Tongue (tissue), 2 donors: ENCODE data around the gene RAB37. TPM values are rescaled to one million over a fixed set of nuclear protein-coding genes. Genes with fewer than 3 reads are reported as not detected.

Source experiments
- DNase-seq: peaks from one replicate; pipeline ENCODE4 v3.0.0-alpha.2; 2015
- total RNA-seq: library from RNA; depleted of rRNA; stranded (reverse); fragments of >200 nt; gene quantifications from one replicate; pipeline ENCODE4 v1.2.3, GENCODE V29; 2014

RAB37 gene
- total RNA-seq, 1 donor from 2014 or later = 1.9 TPM

GRCh38 chr17:74744714-74745547 lies 7.9 kb downstream of the RAB37 start:
- DNase-seq = peak; percentile 73

DNA sequence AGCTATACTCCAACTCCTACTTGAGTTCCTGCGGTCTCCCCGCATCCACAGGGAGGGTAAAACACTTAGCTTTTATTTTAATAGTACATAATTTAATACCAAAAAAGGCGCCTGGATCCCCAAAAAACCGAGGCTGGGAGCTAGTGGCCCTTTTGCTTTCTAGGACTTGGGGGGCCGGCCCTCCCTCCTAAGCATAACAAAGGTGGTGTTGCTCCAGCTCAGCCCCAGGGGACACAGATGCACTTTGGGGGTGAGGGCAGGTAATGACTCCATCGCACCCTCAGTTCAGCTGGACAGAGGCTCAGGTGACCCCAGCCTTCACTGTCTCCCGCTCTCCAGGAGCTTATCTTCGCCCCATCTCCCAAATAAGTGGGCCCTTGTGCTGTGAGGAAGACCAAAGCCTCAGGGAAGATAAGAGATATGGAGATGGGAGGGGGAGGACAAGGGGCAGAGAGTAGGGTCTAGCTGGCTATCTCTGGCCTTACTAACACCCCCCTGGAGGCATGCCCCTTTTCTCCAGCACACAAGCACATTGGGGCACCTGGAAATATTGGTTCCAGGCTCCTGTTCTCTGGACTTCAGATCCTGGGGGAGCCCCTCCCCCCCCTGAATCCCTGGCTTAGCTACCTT lies 8.6 kb downstream of the RAB37 start:
- DNase-seq = no peak

- no peak for DNase-seq
Observed at GRCh38 chr17:74746376-74746775, 9.3 kb downstream of the RAB37 start.

DNA sequence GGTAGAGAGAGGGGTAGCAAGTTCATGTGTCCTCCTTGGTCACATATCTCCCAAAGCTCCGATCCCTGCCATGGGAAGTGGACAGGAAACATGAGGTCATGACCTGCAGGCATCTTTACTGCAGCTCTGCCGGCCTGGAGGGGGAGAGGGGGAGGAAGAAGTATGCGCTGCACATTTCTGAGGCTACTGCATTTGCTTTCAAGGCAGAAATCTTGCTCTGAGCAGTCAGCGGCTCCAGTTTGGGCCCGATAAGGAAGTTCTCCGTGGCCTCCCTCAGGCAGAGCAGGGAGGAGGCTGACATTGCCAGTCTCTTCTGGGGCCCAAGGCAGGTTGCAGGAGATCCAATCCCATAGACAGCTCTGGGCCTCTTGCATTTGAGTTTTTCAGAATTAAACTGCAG lies 9.9 kb downstream of the RAB37 start:
- DNase-seq = no peak

- no peak for DNase-seq
Observed at GRCh38 chr17:74748279-74748528, 11.1 kb downstream of the RAB37 start.

- peak; percentile 97 for DNase-seq
Observed at GRCh38 chr17:74748529-74749278, 11.6 kb downstream of the RAB37 start, which contains the start of gene NHERF1. Gene NHERF1, plus strand, starts transcription at chr17:74748628. Its CDS starts 219 bp downstream, at chr17:74748847.

- no peak for DNase-seq
Observed at GRCh38 chr17:74749279-74750038, 12.4 kb downstream of the RAB37 start.

DNA sequence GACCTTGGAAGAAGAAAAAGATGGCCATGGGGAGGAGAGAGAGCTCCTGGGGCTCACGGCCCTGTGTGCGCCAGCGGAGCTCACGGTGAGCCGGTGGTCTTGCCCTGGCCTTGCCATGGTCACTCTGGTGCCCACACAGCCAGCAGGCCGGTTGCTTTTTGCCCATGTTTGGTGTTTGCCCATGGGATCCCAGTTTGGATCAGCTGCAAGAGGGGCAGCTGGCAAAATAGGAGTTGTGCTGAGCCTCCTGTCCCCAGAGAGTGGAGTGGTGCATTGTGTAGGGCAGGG lies 12.9 kb downstream of the RAB37 start:
- no peak for DNase-seq

DNA sequence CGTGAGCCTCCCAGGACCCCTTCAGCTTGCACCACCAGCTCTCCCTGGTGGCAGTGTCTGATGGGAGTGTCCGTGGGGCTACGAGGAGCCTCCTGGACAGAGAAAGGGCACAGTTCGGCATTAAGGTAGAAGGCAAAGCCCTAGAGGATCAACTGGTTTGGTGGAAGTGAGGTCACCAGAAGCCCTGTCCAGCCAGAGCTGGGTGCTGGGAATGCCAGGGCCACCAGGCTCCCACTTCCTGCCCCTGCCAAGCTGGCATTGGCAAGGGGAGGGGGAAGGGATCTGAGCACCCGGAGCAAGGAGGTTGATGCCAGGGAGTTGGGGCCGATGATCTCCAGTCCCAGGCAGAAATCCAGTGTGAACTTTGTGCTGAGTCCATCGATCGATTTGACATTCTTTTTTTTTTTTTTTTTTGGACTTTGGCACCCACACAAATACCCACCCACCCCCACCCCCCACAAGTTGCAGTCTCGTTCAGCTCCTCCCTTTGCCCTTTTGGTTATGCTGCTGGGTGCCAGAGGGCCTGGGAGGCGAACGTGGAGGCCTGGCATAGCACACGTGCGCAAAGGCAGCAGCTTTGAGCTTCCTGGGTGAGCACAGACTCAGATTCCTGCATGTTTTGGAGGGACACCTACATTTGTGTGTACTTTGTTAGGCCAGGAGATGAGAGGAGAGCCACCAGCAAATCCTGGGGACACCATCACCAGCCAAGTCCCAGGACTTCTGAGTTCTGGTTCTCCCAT lies 13.4 kb downstream of the RAB37 start:
- no peak for DNase-seq

- no peak for DNase-seq
Observed at GRCh38 chr17:74752415-74752814, 15.4 kb downstream of the RAB37 start.

- DNase-seq = no peak
Observed at GRCh38 chr17:74752822-74753401, 15.9 kb downstream of the RAB37 start.

DNA sequence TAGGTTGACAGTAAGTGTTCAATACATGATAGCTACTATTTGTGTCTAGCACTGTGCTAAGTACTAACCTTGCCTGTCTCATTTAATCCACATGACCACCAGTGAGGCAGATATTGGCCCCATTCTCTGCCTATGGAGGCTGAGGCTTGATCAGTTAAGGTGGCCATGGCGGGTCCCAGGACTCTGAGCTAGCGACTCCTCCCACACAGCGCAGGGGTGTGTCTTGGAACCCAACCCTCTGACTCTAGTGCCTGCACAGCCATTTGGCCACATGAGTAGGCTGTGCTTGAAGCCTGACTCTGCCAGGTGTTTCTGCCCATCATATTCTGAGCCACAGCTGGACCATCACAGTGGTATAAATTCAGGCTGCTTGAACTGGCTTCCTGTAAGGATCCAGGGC lies 17.8 kb downstream of the RAB37 start:
- peak; percentile 55 for DNase-seq

DNA sequence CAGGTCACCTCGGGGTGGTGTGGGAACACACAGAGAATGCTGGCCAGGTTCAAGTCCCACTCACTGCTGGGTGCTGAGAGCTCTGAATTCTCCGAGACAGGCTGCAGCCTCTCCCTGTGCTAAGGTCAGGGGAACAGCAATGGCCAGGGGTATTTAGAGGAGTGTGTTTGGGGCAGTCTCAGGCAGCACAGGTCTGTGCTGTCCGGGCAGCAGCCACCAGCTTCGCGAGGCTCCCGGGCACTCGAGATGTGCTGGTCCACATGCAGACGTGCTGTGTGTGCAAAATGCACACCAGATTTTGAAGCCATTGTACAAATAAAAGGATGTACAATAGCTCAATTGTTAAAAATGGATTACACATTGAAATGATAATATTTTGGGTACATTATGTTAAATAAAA lies 18.5 kb downstream of the RAB37 start:
- DNase-seq = no peak

GRCh38 chr17:74756891-74757290 lies 19.8 kb downstream of the RAB37 start:
- no peak for DNase-seq

DNA sequence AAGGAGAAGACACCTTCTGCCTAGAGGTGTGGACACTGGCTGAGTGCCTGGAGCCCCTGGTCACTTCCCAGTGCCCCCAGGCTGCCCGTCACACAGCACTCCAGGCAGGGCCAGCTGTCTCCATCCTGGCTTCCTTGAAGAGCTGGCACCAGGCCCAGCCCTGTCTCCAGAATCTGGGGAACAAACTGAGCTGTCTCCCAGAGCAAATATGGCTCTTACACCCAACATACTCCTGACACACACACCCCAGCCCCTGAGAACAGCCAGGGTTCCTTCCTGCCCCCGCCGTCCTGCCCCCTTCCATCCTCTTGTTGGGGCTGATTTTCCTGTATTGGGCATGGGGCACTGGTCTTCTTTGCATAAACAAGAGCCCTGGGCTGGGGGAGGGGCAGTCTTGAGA lies 20.4 kb downstream of the RAB37 start:
- peak; percentile 79 for DNase-seq

DNA sequence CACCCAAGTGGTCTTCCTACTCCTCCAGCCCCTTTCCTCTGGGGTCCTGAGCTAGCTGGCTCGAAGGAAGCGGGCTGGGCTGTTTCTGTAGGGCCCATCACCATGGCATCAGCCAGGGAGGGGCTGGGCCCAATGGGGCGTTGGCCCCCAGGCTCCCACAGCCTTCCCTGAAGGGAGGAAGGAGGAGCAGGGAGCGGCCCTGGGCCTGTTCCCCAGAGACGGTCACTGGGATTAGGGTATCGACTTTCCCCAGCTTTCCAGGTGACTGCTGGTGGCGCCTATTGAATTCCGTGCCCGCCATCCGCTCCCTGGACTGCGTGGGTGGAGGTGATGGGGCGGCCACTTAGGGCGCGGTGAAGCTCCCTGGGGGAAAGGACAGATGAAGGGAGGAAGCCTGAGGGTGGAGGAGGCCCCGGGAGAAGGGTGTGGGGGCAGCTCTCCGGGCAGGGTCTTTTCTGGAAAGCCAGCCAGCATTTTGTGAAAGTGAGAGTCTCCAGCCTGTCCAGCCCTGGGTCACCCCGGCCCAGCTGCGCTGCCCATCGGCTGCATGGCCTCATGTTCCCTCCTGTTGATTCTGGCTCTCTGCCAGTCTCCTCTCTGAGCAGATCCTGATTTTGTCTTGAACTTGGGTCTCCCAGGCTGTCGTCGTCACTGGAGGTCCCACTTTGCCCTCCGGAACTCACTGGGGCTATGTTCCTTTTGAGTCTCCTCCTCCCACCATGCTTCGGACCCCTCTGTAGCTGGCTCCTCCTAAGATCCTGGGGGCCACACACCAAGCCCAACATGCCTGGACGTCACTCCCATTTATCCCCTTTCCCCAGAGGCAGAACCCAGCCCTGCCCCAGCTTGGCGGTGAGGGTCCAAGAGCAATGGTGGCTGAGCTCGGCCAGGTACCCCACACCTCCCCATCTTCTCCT lies 21.1 kb downstream of the RAB37 start:
- DNase-seq = peak; percentile 67

GRCh38 chr17:74758848-74759168 lies 21.8 kb downstream of the RAB37 start:
- peak; percentile 77 for DNase-seq

DNA sequence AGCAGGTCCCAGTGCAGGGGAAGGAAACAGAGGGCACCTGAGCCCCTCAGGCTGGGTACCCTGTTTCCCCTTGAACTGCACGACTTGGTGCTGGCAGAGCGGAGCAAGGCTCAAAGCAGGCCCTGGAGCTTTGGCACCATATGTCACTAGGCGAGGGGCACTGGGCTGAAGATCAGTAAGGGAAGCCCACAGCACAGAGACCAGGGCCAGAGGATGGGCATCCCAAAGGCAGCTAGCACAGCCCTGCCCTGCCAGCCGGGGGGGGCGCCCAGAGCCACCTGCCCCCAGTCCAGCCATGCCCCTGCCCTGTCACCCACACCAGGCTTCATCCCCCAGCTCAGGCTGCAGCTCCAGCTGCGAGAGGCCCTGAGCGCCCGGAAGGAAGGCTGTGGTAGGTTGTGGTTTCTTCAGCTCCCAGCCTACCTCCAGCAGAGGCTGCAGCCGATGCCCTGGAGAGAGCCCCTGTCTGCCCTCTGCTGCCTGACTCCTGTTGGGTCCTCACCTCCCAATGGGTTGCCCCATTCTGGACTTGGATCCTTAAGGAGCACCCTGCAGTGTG lies 22.3 kb downstream of the RAB37 start:
- no peak for DNase-seq

- no peak for DNase-seq
Observed at GRCh38 chr17:74759941-74760340, 22.9 kb downstream of the RAB37 start.

GRCh38 chr17:74760404-74761105 lies 23.5 kb downstream of the RAB37 start:
- DNase-seq = peak; percentile 59
